Measurements from ENCODE around the gene DAW1.
A peak's percentile ranks its signal among the peaks of the same experiment; 100 is the strongest.

DNA sequence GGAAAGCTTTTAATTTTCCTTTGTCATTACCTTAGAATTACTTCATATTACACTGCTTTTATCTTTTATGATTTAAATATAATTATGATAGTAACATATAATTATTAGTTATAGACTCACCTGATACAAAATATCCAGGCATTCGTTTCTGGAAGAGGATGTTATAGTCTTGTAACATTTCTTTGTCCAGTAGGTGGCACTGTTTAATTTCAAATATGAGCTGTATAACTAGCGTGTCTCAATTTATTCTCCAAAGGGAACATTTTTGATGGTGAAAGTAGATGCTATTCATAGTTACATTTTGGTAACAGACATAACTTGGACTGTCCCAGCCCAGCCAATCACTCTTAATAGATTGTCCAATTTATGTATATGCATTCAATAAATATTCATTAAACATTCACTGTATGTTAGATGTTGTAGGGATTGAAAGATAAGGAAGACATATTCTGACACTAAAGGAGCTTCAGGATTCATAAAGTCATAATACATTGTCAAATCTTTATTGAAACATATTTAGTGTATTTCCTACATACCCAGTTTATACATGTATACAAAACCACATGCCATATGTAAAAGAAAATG is 19.2 kb downstream of the DAW1 start:
- TF ChIP-seq EZH2phosphoT487 (IDR thresholded peaks at IDR 0.05; ENCODE audit: borderline replicate concordance, low read length) = no peak
- TF ChIP-seq, protein P1, sequence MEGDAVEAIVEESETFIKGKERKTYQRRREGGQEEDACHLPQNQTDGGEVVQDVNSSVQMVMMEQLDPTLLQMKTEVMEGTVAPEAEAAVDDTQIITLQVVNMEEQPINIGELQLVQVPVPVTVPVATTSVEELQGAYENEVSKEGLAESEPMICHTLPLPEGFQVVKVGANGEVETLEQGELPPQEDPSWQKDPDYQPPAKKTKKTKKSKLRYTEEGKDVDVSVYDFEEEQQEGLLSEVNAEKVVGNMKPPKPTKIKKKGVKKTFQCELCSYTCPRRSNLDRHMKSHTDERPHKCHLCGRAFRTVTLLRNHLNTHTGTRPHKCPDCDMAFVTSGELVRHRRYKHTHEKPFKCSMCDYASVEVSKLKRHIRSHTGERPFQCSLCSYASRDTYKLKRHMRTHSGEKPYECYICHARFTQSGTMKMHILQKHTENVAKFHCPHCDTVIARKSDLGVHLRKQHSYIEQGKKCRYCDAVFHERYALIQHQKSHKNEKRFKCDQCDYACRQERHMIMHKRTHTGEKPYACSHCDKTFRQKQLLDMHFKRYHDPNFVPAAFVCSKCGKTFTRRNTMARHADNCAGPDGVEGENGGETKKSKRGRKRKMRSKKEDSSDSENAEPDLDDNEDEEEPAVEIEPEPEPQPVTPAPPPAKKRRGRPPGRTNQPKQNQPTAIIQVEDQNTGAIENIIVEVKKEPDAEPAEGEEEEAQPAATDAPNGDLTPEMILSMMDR (conservative IDR thresholded peaks at IDR 0.05; ENCODE audit: low read depth, low read length) = peak; percentile 66
- no peak for TF ChIP-seq EZH2 (IDR thresholded peaks at IDR 0.05; ENCODE audit: low read length, unreplicated experiment)

Measured in PC-3 (cell line).